Fibroblast of lung (primary cell): Measurements from ENCODE around the gene LSS. TPM values are rescaled to one million over a fixed set of nuclear protein-coding genes. Genes with fewer than 3 reads are reported as not detected.

Experiments used
- DNase-seq, 2 donors: peaks; one replicate each; pipeline versions ENCODE4 v3.0.0 to v3.0.0-alpha.2; 2010; ENCODE audit warnings: low read depth in 2 of 2
- H2AFZ ChIP-seq: 2 replicates; pipeline ENCODE4 v1.5.1; 2012; ENCODE audit warnings: low read length, control low read depth, inconsistent platforms
- H3K27ac ChIP-seq: 2 replicates; pipeline ENCODE4 v1.5.1; 2011; ENCODE audit warnings: low read length, control low read depth; ENCODE audit not compliant: insufficient read depth
- H3K27me3 ChIP-seq: 2 replicates; pipeline ENCODE4 v1.5.1; 2011; ENCODE audit warnings: mild to moderate bottlenecking, low read length; ENCODE audit not compliant: control insufficient read depth, insufficient read depth
- H3K36me3 ChIP-seq: 2 replicates; pipeline ENCODE4 v1.5.1; 2011; ENCODE audit warnings: low read length; ENCODE audit not compliant: control insufficient read depth, insufficient read depth
- H3K4me1 ChIP-seq: 2 replicates; pipeline ENCODE4 v1.5.1; 2011; ENCODE audit warnings: low read length; ENCODE audit not compliant: control insufficient read depth, insufficient read depth; ENCODE audit errors: extremely low read depth
- H3K4me2 ChIP-seq: 2 replicates; pipeline ENCODE4 v1.5.1; 2011; ENCODE audit warnings: low read length, control low read depth; ENCODE audit not compliant: insufficient read depth; ENCODE audit errors: extremely low read depth
- H3K4me3 ChIP-seq, 4 experiments: fragments of 200-600 bp in 1 of 4; sonication (generic) in 1 of 4; replicated peaks in 1 of 4; 2 replicates each; pipeline ENCODE4 v1.5.1; 2011 to 2016; ENCODE audit warnings: low read length in 4 of 4, low read depth in 3 of 4, mild to moderate bottlenecking in 3 of 4, control low read depth in 2 of 4, inconsistent platforms in 1 of 4, mixed read lengths in 1 of 4; ENCODE audit not compliant: insufficient read depth in 1 of 4; ENCODE audit errors: control extremely low read depth in 1 of 4
- H3K79me2 ChIP-seq: 2 replicates; pipeline ENCODE4 v1.5.1; 2012; ENCODE audit warnings: mild to moderate bottlenecking, low read length, inconsistent platforms; ENCODE audit not compliant: control insufficient read depth, insufficient read depth
- H3K9ac ChIP-seq: 2 replicates; pipeline ENCODE4 v1.5.1; 2011; ENCODE audit warnings: mild to moderate bottlenecking, low read length, control low read depth; ENCODE audit not compliant: insufficient read depth
- H3K9me3 ChIP-seq: 2 replicates; pipeline ENCODE4 v1.5.1; 2012; ENCODE audit warnings: low read depth, low read length; ENCODE audit not compliant: control insufficient read depth, insufficient read depth
- H4K20me1 ChIP-seq: 2 replicates; pipeline ENCODE4 v1.5.1; 2011; ENCODE audit warnings: low read length; ENCODE audit not compliant: control insufficient read depth, insufficient read depth; ENCODE audit errors: extremely low read depth
- CTCF ChIP-seq, 2 donors: IDR thresholded peaks in 1 of 2; conservative IDR thresholded peaks in 1 of 2; 1 replicate in 1 of 2; 2 replicates in 1 of 2; pipeline ENCODE4 v1.5.1; 2011 to 2012; ENCODE audit warnings: low read length in 2 of 2, control low read depth in 1 of 2, inconsistent platforms in 1 of 2, low read depth in 1 of 2, mild to moderate bottlenecking in 1 of 2
- EZH2 ChIP-seq: IDR thresholded peaks from 2 replicates; pipeline ENCODE4 v1.5.1; 2012; ENCODE audit warnings: low read length, control low read depth, mild to moderate bottlenecking; ENCODE audit errors: missing control alignments
- polyA plus RNA-seq, 2 donors: library from polyadenylated mRNA; depleted of rRNA in 1 of 2; stranded (reverse) in 1 of 2; unstranded in 1 of 2; fragments of >200 nt; gene quantifications; 2 replicates each; pipeline ENCODE4 v1.2.1, GENCODE V29; 2011 to 2012; ENCODE audit warnings: missing spikeins in 1 of 2
- total RNA-seq: library from RNA; depleted of rRNA; stranded (reverse); fragments of >200 nt; gene quantifications from 2 replicates; pipeline ENCODE4 v1.2.1, GENCODE V29; 2014

LSS gene
- total and polyA plus RNA-seq, 2 donors (not counting 1 experiment from before 2014, with no cell fraction given), result 97.6 to 252 TPM

GRCh38 chr21:46254208-46254975 is 25.8 kb upstream of the LSS start:
- H3K4me3 ChIP-seq, result no peak overlapping the region
- H3K9me3 ChIP-seq, result no peaks in the 10 kb centered on the region
- no peak overlapping the region for H2AFZ ChIP-seq
- no peak overlapping the region for H3K27ac ChIP-seq
- H3K27me3 ChIP-seq, result no peaks in the 10 kb centered on the region
- no peak overlapping the region for H3K4me2 ChIP-seq
- no peak for DNase-seq
- no peaks in the 10 kb centered on the region for H3K79me2 ChIP-seq
- H3K36me3 ChIP-seq, result peaks cover 38% of the 10 kb centered on the region
- H4K20me1 ChIP-seq, result no peaks in the 10 kb centered on the region
- H3K4me1 ChIP-seq, result no peaks in the 10 kb centered on the region
- H3K9ac ChIP-seq, result no peak overlapping the region
- TF ChIP-seq EZH2 (no peak), CTCF (conservative IDR thresholded peaks at IDR 0.05 in 1 of 2, IDR thresholded peaks at IDR 0.05 in 1 of 2; ENCODE audit: low read depth in 1 of 2, low read length in 2 of 2) (no peak)

- H2AFZ ChIP-seq, result no peak overlapping the region
- DNase-seq, result peak in 1 of 2 donors; percentile 35
- no peaks in the 10 kb centered on the region for H3K79me2 ChIP-seq
- H3K36me3 ChIP-seq, result peaks cover 40% of the 10 kb centered on the region
- H3K27me3 ChIP-seq, result no peaks in the 10 kb centered on the region
- no peak overlapping the region for H3K27ac ChIP-seq
- TF ChIP-seq CTCF (conservative IDR thresholded peaks at IDR 0.05 in 1 of 2, IDR thresholded peaks at IDR 0.05 in 1 of 2; ENCODE audit: low read depth in 1 of 2, low read length in 2 of 2) (no peak), EZH2 (no peak)
- no peaks in the 10 kb centered on the region for H3K9me3 ChIP-seq
- no peak overlapping the region for H3K9ac ChIP-seq
- no peak overlapping the region for H3K4me3 ChIP-seq
- no peak overlapping the region for H3K4me2 ChIP-seq
- H3K4me1 ChIP-seq, result no peaks in the 10 kb centered on the region
- H4K20me1 ChIP-seq, result no peaks in the 10 kb centered on the region
These were observed 25.1 kb upstream of the LSS start for GRCh38 chr21:46253610-46254124.

- H3K9ac ChIP-seq, result no peak overlapping the region
- H3K27me3 ChIP-seq, result no peaks in the 10 kb centered on the region
- no peak overlapping the region for H3K27ac ChIP-seq
- H3K79me2 ChIP-seq, result no peaks in the 10 kb centered on the region
- no peak overlapping the region for H3K4me2 ChIP-seq
- H3K9me3 ChIP-seq, result no peaks in the 10 kb centered on the region
- no peak for DNase-seq
- no peaks in the 10 kb centered on the region for H3K4me1 ChIP-seq
- H3K36me3 ChIP-seq, result peaks cover 40% of the 10 kb centered on the region
- TF ChIP-seq EZH2 (no peak), CTCF (conservative IDR thresholded peaks at IDR 0.05 in 1 of 2, IDR thresholded peaks at IDR 0.05 in 1 of 2; ENCODE audit: low read depth in 1 of 2, low read length in 2 of 2) (no peak)
- H4K20me1 ChIP-seq, result no peaks in the 10 kb centered on the region
- no peak overlapping the region for H3K4me3 ChIP-seq
- H2AFZ ChIP-seq, result no peak overlapping the region
These were observed 24.3 kb upstream of the LSS start for GRCh38 chr21:46252840-46253239.
